Cardiac muscle cell (in vitro differentiated cells and primary cell): ENCODE data around the gene KDM7A. TPM values are rescaled to one million over a fixed set of nuclear protein-coding genes. Genes with fewer than 3 reads are reported as not detected.

Experiments used
- DNase-seq, 2 donors: peaks; one replicate each; pipeline versions ENCODE4 v3.0.0 to v3.0.0-alpha.2; 2010 to 2017; ENCODE audit warnings: low read depth in 1 of 2, low spot score in 1 of 2
- H3K27ac ChIP-seq: fragments of 200-600 bp; sonication (generic); 2 replicates; pipeline ENCODE4 v1.5.1; 2016
- H3K27me3 ChIP-seq: fragments of 200-600 bp; sonication (generic); 2 replicates; pipeline ENCODE4 v1.6.0; 2016; ENCODE audit warnings: control low read depth
- H3K36me3 ChIP-seq: fragments of 200-600 bp; sonication (generic); 2 replicates; pipeline ENCODE4 v1.5.1; 2016; ENCODE audit warnings: control low read depth
- H3K4me1 ChIP-seq: fragments of 200-600 bp; sonication (generic); 2 replicates; pipeline ENCODE4 v1.8.1; 2017; ENCODE audit warnings: low read depth, mild to moderate bottlenecking, mixed run types
- H3K4me3 ChIP-seq: fragments of 200-600 bp; sonication (generic); 2 replicates; pipeline ENCODE4 v1.5.1; 2016; ENCODE audit warnings: mild to moderate bottlenecking
- H3K9me3 ChIP-seq: fragments of 200-600 bp; sonication (generic); 2 replicates; pipeline ENCODE4 v1.5.1; 2017; ENCODE audit warnings: low read depth, mild to moderate bottlenecking, control low read depth
- polyA plus RNA-seq: library from polyadenylated mRNA; unstranded; fragments of >200 nt; fragmentation: Nextera tagmentation; extraction: Ambion mirVana; gene quantifications from 2 replicates; pipeline ENCODE4 v1.2.1, GENCODE V29; 2016
- total RNA-seq: library from RNA; depleted of rRNA; stranded (reverse); fragments of >200 nt; gene quantifications from 2 replicates; pipeline ENCODE4 v1.2.3, GENCODE V29; 2016
- TF ChIP-seq, protein P1 (sequence below): IDR thresholded peaks from 2 replicates; pipeline ENCODE4 v1.5.1; 2012; ENCODE audit warnings: low read depth, mild to moderate bottlenecking, low read length

The KDM7A gene
- total and polyA plus RNA-seq, 2 experiments from 2014 or later = 1.9 to 7.5 TPM

DNA sequence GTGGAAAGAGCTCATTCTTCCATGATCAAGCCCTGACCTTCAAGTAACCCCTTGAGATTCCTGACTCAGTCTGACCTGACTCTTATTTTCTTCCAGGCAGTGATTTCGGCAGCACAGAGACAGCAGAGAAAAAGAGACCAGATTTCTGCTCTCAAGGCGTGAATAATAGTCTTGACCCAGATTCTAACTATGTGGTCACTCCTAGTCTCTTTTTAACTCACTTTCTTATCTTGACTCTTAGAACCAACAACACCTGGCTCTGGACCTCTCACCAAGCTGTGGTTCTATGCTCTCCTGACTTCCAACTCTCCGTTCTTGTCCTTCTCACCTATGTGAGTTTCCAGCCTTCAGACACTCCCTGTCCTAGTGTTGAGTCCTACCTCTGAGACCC is 36.9 kb upstream of the KDM7A start:
- Histone ChIP-seq H3K4me1 (no peaks in the 10 kb centered on the region), H3K9me3 (no peaks in the 10 kb centered on the region), H3K36me3 (no peaks in the 10 kb centered on the region), H3K27me3 (no peaks in the 10 kb centered on the region), H3K4me3 (no peak overlapping the region), H3K27ac (no peak overlapping the region)
- DNase-seq = peak in 1 of 2 donors; percentile 48
- TF ChIP-seq, protein P1, sequence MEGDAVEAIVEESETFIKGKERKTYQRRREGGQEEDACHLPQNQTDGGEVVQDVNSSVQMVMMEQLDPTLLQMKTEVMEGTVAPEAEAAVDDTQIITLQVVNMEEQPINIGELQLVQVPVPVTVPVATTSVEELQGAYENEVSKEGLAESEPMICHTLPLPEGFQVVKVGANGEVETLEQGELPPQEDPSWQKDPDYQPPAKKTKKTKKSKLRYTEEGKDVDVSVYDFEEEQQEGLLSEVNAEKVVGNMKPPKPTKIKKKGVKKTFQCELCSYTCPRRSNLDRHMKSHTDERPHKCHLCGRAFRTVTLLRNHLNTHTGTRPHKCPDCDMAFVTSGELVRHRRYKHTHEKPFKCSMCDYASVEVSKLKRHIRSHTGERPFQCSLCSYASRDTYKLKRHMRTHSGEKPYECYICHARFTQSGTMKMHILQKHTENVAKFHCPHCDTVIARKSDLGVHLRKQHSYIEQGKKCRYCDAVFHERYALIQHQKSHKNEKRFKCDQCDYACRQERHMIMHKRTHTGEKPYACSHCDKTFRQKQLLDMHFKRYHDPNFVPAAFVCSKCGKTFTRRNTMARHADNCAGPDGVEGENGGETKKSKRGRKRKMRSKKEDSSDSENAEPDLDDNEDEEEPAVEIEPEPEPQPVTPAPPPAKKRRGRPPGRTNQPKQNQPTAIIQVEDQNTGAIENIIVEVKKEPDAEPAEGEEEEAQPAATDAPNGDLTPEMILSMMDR = no peak

DNA sequence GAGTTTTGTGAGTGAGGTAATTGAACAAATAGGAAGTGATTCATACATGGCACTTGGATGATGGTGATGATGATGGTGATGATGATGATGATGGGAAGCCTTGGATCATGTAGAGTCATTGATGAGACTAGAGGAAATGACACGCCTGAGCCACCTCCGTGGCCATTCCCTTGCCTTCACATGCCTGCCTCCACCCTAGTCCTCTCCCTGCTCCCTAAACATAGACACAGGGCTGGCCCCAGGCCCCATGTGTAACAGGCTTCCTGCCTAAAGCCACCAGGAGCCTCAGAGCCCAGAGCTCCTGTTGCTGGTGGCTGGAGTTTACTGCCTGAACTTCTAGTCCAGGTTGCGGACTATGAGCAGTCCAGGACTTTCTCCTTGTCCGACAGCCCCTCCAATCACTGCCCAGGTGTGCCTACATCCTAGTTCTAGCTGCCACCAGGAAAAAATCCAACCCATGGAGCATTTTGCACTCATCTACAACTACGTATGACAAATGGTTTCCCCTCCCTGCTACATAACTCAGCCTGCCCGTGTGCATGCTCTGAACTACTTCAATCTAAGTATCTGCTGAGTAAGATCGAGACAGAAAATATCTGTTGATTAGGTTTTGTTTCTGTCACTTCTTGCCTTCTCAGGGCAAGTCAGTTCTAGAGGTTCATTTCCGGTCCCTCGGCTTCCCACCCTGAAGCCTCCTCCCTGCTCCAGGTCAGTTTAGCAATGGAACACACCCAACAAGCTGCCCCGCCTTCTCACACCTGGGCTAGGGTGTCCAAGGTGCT is 35.5 kb upstream of the KDM7A start:
- no peaks in the 10 kb centered on the region for H3K27me3 ChIP-seq
- H3K4me3 ChIP-seq = no peak overlapping the region
- no peaks in the 10 kb centered on the region for H3K9me3 ChIP-seq
- H3K4me1 ChIP-seq = no peaks in the 10 kb centered on the region
- no peaks in the 10 kb centered on the region for H3K36me3 ChIP-seq
- H3K27ac ChIP-seq = no peak overlapping the region
- TF ChIP-seq, protein P1 = no peak
- no peak for DNase-seq

DNA sequence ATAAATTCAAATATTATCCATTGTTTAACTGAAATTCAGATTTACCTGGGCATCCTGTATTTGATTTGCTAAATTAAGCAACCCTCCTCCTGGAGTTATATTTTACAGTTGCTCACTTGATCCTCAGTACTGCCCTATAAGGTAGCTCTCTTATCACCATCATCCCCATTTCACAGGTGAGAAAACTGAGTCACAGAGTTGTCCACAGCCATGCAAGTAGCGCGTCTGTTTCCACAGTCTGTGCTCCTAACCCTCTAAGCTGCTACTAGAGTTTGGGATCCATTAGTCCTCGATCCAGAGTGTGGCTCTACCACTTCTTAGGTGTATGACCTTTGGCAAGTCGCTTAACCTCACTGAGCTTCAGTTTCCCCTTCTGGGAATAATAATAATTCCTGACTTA is 34.9 kb upstream of the KDM7A start:
- H3K4me1 ChIP-seq = no peaks in the 10 kb centered on the region
- no peaks in the 10 kb centered on the region for H3K36me3 ChIP-seq
- no peak for DNase-seq
- TF ChIP-seq, protein P1 = no peak
- no peak overlapping the region for H3K27ac ChIP-seq
- H3K4me3 ChIP-seq = no peak overlapping the region
- no peaks in the 10 kb centered on the region for H3K9me3 ChIP-seq
- no peaks in the 10 kb centered on the region for H3K27me3 ChIP-seq

DNA sequence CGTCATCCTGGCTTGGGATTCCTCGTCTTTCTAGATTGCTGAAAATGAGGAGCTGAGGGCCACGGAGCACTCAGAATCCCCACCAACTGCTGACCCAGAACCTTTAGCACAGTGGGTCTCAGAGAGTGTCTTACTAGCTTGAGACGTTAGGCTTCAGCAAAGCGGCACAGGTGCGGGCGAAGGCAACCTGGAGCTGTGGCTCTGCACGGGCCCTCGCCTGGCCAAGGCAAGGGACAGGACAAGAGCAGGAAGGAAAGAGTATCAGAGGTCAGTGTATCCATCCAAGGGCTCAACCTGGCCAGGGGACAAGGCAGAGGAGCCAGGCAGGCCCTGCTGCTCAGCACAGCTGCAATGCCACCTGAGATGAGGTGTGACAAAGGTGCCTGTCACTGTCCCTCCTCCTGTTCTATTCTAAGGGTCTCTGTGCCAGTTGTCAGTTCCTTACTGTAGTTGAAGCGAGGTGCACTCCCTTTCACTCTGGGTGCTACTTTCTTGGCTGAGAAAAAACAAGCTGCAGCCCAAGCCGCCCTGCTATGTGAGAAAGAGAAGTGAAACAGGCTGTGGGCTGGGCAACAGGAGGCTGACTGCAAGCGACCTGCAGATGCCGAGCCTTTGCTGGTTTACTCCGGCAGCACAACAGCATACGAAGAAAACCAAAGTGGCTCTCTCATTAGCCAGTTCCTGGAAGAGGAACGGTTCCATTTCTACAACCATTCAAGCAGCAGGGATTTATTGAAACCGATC is 33.3 kb upstream of the KDM7A start:
- Histone ChIP-seq H3K27ac (no peak overlapping the region), H3K4me3 (no peak overlapping the region), H3K4me1 (no peaks in the 10 kb centered on the region), H3K27me3 (no peaks in the 10 kb centered on the region), H3K9me3 (no peaks in the 10 kb centered on the region), H3K36me3 (no peaks in the 10 kb centered on the region)
- no peak for DNase-seq
- TF ChIP-seq, protein P1 = no peak

DNA sequence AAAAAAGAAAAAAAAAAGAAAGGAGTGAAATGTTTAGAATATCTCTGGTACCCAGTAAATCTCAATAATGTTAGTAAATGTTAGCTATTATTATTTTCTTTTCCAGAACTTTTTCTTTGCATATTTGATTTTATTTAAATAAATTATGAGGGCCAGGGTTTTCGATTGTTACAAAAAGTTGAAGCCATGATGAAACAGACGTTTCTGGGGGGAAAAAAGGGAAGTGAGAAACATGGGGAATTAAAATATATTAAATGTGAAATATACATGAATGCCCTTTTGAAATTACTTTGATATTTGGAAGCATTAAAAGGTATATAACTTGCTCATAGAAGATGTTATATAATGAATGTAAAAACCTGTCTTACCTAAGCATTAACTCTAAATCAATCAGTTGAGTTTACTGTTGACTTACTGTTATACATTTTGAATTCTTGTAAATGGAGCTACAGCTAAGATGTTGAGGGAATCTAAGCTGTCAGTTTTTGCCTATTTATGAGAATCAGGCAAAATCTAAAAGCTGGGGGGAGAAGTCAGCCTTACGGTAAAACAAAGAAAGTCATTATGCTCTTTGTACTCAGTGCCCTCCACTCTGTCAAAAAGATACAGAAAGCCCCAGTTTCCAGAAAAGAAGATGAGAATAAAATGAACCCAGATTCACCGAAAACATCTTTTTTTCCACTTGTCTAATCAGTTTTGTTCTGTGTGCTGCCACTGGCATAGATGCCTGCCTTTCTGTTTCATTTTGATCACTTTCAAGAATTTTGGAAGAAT is 30.0 kb upstream of the KDM7A start:
- H3K36me3 ChIP-seq = no peaks in the 10 kb centered on the region
- H3K9me3 ChIP-seq = no peaks in the 10 kb centered on the region
- DNase-seq = no peak
- no peaks in the 10 kb centered on the region for H3K27me3 ChIP-seq
- H3K4me3 ChIP-seq = no peak overlapping the region
- TF ChIP-seq, protein P1 = no peak
- no peaks in the 10 kb centered on the region for H3K4me1 ChIP-seq
- H3K27ac ChIP-seq = no peak overlapping the region
